Loucy (cell line): ENCODE data around the gene CCDC171.

Experiments used
- EZH2phosphoT487 ChIP-seq: fragments of 200-600 bp; IDR thresholded peaks from 2 replicates; pipeline ENCODE4 v1.6.1; 2018; ENCODE audit warnings: antibody characterized with exemption, mild to moderate bottlenecking, moderate library complexity, borderline replicate concordance
- TF ChIP-seq, protein P1 (sequence below): fragments of 200-600 bp; sonication (generic); conservative IDR thresholded peaks from 2 replicates; pipeline ENCODE4 v1.5.1; 2014; ENCODE audit warnings: mild to moderate bottlenecking, antibody characterized with exemption, low read length

DNA sequence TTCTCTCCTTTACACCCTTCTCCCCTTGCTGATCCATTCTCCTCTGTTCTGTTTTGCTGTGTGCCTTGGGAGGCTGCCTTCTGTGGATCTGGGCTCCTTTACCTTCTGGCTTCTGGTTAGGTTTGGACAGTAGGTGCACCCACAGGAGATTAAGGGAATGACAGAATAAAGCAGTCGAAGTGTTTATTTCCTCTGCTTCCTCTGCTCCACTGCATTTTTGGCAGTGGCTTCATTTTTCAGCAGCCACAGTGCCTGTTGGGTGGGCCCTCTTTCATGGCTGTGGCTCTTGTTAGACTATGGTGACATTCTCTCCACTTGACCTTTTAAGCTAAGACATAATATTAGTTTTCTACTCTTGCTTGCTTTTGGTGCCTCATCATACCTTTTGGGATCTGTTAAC lies 144.1 kb downstream of the CCDC171 start:
- TF ChIP-seq, protein P1, sequence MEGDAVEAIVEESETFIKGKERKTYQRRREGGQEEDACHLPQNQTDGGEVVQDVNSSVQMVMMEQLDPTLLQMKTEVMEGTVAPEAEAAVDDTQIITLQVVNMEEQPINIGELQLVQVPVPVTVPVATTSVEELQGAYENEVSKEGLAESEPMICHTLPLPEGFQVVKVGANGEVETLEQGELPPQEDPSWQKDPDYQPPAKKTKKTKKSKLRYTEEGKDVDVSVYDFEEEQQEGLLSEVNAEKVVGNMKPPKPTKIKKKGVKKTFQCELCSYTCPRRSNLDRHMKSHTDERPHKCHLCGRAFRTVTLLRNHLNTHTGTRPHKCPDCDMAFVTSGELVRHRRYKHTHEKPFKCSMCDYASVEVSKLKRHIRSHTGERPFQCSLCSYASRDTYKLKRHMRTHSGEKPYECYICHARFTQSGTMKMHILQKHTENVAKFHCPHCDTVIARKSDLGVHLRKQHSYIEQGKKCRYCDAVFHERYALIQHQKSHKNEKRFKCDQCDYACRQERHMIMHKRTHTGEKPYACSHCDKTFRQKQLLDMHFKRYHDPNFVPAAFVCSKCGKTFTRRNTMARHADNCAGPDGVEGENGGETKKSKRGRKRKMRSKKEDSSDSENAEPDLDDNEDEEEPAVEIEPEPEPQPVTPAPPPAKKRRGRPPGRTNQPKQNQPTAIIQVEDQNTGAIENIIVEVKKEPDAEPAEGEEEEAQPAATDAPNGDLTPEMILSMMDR: no peak
- no peak for TF ChIP-seq EZH2phosphoT487
